Pons (tissue), 1 donor: ENCODE data around the gene NPAS3.

Experiments used
- DNase-seq: peaks from one replicate; pipeline ENCODE4 v3.0.0-alpha.2; 2016; ENCODE audit warnings: low spot score

The NPAS3 gene

GRCh38 chr14:33331176-33331949 is 392.7 kb downstream of the NPAS3 start:
- DNase-seq = no peak

GRCh38 chr14:33332497-33332896 is 393.8 kb downstream of the NPAS3 start:
- DNase-seq = peak; percentile 95

GRCh38 chr14:33335366-33335765 is 396.7 kb downstream of the NPAS3 start:
- no peak for DNase-seq

GRCh38 chr14:33342299-33342974 is 403.8 kb downstream of the NPAS3 start:
- DNase-seq = no peak

- DNase-seq = no peak
These were observed 404.3 kb downstream of the NPAS3 start for GRCh38 chr14:33343016-33343415.

- DNase-seq = no peak
These were observed 409.1 kb downstream of the NPAS3 start for GRCh38 chr14:33347796-33348195.

GRCh38 chr14:33348510-33348909 is 409.8 kb downstream of the NPAS3 start:
- peak; percentile 54 for DNase-seq

GRCh38 chr14:33349871-33350270 is 411.2 kb downstream of the NPAS3 start:
- no peak for DNase-seq

GRCh38 chr14:33350366-33350990 is 411.8 kb downstream of the NPAS3 start:
- no peak for DNase-seq

- no peak for DNase-seq
These were observed 414.1 kb downstream of the NPAS3 start for GRCh38 chr14:33352821-33353220.

- DNase-seq = no peak
These were observed 417.5 kb downstream of the NPAS3 start for GRCh38 chr14:33356181-33356580.

GRCh38 chr14:33357225-33358010 is 418.7 kb downstream of the NPAS3 start:
- DNase-seq = peak; percentile 79

- DNase-seq = no peak
These were observed 420.7 kb downstream of the NPAS3 start for GRCh38 chr14:33359288-33359881.

- no peak for DNase-seq
These were observed 424.3 kb downstream of the NPAS3 start for GRCh38 chr14:33362934-33363333.

- DNase-seq = no peak
These were observed 425.0 kb downstream of the NPAS3 start for GRCh38 chr14:33363682-33364081.

GRCh38 chr14:33364466-33364865 is 425.8 kb downstream of the NPAS3 start:
- DNase-seq = peak; percentile 83

GRCh38 chr14:33369041-33369440 is 430.4 kb downstream of the NPAS3 start:
- DNase-seq = no peak

- no peak for DNase-seq
These were observed 431.3 kb downstream of the NPAS3 start for GRCh38 chr14:33369972-33370371.

GRCh38 chr14:33370426-33370825 is 431.7 kb downstream of the NPAS3 start:
- no peak for DNase-seq

- no peak for DNase-seq
These were observed 436.5 kb downstream of the NPAS3 start for GRCh38 chr14:33375196-33375595.

- no peak for DNase-seq
These were observed 437.1 kb downstream of the NPAS3 start for GRCh38 chr14:33375786-33376185.

GRCh38 chr14:33376510-33376909 is 437.8 kb downstream of the NPAS3 start:
- DNase-seq = no peak
